ELF-1 (cell line): ENCODE results near the gene PRKCZ.
"Not testable (repeated sequence)": the region's sequence is repeated elsewhere in the genome, so short reads cannot be mapped to it uniquely, and the experiment has no call there.

Experiments used
- DNase-seq: peaks from one replicate; pipeline ENCODE4 v3.0.0-alpha.2; 2016; ENCODE audit warnings: low read depth, low spot score

Gene PRKCZ

DNA sequence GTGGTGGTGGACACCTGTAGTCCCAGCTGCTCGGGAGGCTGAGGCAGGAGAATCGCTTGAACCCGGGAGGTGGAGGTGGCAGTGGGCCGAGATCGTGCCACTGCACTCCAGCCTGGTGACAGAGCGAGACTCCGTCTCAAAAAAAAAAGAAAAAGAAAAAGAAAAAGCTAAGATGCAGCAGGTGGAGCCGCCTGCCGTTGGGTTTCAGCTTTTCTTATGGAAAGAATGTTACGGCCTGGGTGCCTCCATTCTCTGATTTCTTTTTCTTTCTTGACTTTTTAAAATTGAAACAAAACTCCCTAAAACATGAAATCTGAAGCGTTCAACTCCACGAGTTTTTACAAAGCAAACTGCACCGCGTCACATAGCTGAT lies 64.4 kb downstream of the PRKCZ start:
- DNase-seq, result not testable (repeated sequence)

DNA sequence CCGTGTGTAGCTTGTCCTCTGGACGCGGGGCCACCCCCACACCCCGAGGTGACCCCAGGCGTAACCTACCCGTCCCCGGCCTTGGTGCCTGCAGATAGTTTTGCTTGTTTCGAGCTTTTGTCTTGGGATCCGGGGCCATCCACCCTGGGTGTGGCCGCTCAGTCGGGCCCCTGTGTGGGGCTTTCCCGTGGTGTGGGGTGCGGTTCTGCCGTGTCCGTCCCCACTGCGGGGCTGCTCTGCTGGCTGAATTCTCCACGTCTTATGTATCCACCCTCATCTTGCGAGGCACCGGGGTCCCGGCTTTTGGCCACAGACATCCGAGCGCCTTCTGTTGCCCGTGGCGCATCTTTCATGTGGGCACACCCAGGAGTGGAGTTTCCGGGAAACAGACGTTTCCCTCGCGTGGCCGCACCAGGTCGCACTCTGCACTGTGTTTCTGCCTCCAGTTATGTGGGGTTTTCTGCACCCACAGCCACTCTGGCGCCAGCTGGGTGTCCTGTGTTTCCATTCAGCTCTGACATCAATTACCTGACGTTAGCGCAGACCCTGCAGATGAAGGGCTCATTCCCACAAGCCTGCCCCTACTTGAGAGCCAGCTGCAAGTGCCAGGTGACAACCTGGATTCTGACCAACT lies 64.9 kb downstream of the PRKCZ start:
- no peak for DNase-seq

DNA sequence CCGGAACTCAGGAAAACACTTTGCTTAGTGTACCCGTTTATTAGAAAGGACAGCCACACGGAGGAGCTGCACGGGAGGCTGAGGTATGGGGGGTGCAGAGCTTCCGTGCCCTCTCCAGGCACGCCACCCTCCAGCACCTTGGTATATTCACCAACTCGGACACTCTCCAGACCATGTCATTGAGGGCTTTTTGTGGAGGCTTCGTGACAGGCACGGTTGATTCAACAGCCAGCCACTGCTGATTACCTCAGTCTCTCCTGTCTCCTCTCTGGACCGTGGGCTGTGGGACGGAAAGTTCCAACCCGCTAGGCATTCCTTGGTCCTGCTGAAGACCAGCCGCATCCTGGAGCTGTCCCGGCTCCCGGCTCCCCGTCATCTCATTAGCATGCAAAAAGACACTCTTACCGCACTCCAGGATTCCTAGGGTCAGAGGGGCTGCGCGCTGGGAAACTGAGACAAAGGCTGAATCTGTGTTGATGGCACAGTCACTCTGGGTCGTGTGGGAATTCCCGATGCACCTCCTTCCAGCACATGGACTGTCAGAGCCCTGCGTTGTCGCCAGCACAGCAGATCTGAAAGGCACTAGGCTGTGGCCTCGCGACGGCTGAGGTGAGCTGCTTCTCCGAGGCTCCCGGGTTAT lies 65.6 kb downstream of the PRKCZ start:
- peak; percentile 88 for DNase-seq

DNA sequence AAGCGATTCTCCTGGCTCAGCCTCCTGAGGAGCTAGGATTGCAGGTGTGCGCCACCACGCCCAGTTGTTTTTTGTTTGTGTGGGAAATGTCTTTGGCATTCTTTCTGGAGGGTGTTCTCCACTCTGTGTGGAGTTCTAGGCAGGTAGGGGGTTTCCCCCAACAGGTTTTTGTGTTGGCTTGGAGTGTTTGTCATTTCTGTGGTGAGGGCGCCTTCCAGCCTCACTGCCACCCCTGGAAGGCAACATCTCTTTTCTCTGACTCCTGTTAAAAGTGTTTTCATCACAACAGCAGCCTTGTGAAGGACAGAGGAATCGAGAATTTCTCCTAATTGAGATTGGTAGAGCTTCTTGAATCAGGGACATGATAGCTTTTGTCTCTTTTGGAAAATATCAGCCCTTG lies 69.7 kb downstream of the PRKCZ start:
- DNase-seq, result no peak

DNA sequence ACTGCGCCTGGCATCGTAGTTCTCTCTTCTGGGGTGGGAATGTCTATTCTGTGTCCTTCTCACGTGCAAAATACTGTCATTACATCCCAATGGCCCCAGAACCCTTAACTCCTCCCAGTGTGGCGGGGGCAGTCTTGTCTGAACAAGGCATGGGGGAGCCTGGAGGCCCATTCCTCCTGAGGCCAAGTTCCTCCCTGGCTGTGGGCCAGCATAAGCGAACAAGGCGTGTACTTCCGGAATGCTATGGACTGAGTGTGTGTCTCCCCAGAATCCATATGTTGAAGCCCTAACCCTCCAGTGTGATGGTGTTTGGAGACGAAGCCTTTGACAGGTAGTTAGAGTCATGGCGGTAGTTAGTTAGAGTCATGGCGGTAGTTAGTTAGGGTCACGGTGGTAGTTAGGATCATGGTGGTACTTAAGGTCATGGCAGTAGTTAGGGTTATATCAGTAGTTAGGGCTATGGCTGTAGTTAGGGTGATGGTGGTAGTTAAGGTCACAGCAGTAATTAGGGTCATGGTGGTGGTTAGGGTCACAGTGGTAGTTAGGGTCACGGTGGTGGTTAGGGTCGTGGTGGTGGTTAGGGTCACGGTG lies 71.0 kb downstream of the PRKCZ start:
- no peak for DNase-seq

DNA sequence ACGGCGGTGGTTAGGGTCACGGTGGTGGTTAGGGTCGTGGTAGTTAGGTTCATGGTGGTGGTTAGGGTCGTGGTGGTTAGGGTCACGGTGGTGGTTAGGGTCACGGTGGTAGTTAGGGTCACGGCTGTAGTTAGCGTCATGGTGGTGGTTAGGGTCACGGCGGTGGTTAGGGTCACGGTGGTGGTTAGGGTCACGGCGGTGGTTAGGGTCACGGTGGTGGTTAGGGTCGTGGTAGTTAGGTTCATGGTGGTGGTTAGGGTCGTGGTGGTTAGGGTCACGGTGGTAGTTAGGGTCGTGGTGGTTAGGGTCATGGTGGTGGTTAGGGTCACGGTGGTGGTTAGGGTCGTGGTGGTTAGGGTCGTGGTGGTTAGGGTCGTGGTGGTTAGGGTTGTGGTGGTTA lies 71.6 kb downstream of the PRKCZ start:
- not testable (repeated sequence) for DNase-seq

DNA sequence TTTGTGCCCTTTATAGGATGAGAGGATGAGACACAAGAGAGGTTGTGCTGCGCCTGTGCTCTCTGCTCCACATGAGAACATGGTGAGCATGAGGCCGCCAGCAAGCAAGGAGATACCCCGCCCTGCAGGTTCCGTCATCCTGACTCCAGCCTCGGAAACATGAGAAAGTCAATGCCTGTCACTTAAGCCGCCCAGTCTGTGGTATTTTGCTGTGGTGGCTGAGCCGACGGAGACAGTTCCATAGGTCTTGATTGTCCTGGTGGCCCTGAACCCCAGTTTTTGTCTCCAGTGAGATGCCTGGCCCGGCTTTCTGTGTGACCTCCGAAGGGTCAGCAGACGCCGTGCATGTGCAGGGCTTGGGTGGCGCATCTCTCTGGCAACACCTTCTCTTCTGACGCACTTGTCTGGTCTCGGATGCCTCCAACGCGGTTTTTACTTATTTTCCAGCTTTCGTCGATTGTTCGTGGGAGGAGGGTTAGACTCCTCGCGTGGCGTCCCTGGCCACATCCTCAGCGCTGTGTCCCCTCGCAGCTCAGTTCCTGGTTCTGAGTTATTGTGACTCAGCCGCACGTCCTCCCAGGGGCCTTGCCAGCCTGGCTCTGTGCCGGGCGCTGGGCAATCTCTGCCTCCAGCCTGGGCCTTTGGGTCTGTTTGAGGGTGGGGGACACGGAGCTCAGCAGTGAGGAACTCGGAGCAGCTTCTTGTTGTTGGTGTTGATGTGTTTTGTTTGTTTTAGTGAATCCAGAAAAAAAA lies 74.4 kb downstream of the PRKCZ start:
- no peak for DNase-seq

DNA sequence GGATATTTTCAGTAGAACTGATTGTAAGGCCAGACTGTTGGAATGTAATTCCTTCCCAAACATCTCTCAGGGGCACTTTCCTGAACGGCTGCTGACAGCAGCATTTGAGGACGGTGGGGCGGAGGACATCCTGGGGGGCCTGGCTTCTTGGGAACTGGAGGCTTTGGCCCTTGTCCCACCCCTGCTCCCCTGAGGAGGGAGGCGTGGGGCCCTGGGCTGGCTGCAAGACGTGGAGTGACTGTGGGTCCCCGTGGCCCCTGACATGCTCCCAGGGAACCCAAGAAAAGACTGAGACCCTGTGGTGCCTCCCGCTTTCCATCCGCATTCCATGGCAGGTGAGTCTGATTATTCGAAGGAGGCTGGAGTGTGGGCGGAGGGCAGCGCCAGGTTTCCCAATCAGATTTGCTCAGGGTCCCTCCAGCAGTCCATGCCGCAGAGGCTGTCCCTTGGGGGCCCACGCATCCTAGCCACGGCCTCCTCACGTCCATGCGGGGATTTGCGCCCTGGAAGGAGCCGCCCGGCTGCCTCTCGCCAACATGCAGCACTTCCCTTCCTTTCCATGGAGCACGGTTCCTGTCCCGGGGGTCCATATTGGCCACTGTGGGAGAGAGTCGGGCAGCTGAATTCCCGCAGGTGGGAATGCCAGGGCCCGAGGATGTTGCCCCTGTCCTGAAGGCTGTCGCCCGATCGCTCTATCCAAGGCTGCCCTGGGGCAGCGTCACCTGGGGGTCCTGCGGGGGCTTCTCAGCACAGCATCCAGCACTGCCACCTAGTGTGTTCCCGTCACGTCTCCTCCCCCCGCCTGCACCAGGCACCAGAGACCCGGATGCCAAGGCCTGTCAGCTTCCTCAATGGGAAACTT lies 75.4 kb downstream of the PRKCZ start:
- no peak for DNase-seq

DNA sequence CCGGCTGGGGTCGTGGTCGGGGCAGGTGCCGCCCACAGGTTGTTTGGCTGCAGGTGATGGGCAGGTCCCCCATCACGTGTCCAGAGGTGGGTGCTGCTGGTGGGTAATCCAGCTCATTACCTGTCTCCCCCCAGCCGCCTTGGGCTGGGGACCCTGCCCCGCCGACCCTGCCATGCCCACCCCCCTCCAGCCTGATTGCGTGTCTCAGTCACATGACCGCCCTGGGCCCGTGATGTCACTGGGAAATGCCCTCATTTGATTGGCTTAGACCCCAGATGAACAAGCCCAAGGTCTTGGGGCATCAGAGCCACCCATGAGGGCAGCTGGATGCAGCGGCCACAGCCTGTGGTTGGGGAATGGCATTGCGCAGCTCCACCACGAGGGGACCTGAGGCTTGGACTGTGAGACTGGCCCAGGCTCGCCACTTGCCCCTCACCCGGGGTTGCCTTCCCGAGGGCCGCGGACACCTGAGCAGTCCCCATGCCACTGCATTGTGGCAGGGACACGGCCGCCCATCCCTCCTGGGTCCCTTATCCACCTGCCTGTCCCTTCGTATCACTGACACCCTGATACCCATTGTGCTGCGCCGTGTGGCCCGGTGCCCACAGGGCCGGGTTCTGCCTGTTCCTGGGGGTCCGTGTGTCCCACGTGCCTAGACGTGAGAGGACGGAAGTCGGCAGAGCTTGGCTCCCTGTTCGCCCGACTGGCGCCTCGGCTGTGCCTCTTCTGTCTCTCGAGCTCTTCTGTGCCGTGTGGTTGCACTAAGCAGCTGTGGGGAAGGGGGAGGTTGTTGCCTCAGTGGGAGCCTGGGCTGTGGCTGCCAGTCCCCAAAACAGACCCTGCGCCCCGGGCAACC lies 76.3 kb downstream of the PRKCZ start:
- DNase-seq, result no peak

DNA sequence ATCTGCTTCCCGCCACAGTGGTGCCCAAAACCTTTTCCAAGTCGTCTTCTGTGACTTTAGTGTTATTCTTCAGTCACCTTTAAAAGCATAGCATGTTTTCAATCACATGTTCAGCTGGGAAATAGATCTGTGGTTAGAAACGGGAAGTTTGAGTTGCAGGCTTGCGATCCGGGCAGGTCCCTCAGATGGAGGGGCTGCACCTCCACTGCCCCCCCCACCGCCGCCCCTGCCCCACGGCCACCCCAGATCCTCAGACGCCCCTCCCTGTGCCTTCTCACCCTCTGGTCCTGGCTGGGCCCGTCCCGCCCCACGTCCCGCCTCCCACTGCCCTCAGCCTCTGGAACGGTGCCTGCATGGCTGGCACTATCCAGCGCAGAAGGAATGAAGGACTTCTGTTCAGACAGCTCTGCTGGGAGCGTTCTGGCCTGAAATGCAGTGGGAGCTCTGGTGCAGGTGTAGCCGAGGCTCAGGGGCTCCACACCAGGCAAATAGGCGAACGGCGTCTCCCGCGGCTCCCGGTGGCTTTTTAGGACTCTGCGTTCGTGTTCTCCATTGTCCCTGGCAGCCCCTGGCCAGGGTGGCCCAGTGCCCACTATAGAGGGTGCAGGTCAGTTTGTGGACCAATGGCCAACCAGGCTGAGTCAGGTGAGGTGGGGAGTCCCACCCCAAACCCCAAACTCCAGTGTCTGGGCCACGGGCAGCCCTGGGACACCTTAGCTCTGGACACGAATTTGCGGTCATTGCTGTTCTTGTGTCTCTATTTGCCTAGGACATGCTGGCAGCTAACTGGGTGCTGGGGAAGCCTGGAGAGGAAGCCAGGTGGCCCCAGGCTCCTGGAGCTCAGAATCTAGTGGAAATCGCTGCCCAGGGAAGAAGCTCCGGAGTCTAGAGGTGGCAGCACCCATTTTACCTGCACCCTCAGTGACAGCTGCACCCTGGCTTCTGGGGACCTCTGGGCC lies 77.3 kb downstream of the PRKCZ start:
- no peak for DNase-seq

DNA sequence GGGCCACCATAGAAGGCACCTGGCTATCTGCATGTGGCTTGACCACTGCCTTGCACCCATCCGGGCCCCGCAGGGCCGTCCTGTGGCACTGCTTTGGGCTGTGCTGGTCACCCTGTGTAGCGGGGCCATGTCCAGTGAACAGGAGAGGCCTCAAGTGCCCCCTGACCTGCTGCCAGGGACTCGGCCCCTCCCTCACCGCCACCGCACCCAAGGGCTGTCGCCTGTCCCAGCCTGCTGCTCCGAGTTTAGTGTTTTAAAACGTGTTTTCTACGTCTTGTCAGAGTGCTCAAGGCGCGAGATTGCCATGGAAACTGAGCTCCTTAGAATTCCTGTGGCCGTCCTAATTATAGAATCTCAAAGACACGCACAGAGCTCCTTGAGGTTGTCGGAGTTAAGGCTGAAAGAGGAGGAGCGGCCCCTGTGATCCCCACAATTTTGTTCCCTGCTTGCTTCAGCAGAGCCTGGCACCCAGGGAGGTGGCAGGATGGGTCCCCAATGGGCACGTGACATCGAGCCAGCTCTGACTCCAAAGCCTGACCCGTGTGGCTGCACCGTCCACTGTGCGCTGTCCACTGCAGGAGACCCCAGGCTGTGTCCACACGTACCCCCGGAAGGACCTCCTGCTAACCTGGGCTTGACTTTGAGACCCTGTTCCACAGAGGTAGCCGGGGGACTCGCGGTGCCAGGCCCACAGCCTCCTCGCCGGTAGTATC lies 78.1 kb downstream of the PRKCZ start:
- DNase-seq, result no peak

DNA sequence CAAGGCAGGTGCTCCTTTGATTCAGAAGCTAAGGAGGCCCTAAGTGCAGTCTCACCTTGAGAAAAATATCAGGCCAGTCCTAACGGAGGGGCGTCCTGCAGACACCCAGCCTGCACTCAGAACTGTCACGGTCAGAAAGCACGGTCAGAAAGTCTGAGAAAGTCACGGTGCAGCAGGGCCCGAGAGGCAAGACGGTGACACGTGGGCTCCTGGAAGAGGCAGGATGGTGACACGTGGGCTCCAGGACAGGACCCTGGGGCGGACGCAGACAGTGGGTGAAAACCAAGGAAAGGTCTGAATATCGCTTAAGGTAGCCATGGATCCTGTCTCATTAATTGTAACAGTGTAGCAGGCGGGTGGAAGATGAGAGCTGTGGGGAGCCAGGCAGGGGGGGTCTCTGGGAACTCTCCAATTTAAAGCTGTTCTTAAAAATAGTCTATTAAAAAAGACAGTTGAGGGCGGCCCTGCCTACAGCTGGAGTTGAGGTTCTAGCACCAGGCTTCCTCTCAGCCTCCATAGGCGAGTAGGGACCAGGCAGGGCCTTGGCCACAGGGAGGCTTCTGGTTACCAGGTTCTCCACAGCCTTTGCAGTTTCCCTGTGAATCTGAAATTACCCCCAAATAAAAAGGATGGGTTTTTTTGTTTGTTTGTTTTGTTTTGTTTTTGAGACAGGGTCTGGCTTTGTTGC lies 79.2 kb downstream of the PRKCZ start:
- DNase-seq, result no peak

DNA sequence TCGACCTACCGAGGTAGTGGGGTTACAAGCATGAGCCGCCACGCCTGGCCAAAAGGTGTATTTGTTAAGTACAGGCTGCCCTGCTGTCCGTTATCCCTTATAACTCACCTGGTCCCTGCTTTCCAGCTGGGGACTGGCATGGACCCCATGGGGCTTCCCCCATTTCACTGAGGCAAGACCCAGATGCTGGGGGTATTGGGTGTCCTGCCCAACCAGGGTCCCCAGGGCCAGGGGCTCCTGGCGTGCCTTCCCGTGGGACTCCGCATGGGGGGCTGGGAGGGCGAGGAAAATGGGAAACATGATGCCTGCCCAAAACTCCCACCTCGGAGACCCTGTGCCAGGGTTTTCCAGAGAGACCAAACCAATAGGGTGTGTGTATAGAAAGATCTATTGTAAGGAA lies 79.9 kb downstream of the PRKCZ start:
- DNase-seq, result no peak

DNA sequence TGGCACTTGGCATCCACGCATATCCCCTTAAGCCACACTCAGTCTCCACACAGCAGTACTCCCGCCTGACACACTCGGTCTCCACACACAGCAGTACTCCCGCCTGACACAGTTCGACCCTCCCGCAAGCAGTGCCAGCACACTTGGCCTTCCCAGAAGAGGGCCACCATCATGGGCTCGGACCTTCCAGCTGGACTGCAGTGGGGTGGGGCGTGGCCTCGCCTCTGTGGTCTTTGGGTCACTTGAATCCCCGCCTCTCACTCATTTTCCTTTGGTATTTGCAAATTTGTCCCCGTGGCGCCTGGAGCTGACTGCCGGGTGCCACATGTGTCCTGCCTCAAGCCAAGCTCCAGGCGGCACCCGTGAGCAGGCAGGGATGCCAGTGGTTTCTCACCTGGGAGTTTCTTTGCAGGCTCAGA lies 80.7 kb downstream of the PRKCZ start:
- DNase-seq, result peak; percentile 78

DNA sequence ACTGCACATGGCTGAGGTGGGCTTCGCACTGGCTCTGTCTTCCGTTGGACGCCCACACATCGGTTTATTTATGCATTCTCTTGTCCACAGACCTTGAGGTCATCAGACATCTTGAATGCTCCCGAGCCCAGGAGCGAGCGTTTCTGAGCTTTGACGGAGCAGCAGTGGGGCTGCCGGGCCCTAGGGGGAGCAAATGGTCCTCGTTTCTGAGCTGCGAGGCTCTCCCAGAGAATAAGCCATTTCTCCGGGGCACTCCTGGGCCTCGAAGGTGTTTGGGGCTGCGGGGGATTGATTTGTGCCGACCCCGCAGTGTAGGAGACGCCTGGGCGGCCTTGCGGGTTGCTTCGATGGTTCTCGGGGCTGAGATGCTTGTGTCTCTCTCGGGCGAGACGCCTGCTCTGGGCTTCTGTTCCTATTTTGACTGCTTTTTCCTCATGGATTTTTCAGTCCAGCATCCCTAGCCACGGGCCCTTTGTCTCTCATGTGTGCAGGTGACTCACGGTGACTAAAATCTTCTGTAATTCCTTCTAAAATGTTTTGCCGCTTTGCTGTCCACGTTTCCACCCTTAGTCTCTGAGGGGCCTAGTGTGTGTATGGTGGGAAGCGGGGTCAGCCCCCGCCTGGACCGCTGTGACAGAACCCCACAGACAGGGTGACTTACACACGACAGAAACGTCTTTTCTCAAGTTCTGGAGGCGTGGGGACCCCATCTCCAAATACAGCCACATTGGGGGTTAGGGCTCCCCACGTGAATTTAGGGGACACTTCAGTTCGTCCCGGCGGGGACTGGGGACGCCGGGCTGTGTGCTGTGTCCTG lies 82.2 kb downstream of the PRKCZ start:
- peak; percentile 84 for DNase-seq

DNA sequence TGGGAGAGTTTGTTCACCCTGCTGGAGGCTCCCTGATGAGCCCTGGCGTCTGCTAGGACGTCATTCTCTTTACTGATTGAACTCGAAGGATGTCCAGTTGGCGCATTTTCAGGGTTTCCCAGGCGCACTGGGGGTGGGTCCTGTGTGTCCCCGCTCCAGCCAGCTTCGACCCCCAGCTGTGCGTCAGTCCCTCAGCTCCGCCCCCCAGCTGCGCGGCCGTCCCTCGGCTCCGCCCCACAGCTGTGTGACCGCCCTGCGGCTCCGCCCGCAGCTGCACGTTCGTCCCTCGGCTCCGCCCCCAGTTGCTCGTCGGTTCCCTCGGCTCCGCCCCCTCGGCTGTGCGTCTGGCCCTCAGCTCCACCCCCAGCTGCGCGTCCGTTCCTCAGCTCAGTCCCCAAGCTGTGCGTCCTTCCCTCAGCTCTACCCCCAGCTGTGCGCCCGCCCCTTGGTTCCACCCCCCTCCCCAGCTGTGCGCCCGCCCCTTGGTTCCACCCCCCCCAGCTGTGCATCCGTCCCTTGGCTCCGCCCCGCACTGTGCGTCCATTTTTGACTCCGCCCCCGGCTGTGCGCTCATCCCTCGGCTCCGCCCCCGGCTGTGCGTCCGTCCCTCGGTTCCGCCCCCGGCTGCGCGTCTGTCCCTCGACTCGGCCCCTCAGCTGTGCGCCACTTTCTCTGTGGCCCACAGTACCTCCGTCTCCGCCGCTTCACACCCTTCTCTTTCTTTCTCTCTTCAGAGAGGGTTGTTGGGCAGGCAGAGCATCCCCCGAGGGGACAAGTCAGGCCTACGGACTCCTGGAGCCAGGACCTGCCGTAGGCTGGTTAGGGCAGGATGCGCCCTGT lies 83.0 kb downstream of the PRKCZ start:
- DNase-seq, result peak; percentile 98

DNA sequence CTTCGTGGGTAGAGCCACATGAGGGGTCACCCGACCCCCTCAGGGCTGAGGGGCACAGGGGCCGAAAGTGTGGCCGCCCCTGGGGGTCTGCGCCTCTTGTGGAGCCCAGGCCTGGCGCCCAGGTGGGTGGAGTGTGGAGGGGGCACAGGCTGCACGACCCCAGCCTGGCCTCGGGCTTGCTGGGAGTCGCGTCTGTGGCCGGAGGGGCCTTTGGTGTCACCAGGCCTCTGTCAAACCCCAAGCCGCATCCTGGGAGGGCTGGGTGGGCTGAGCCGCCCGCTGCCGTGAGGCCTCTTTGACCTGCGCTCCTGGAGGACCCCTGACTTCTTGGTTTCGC lies 83.6 kb downstream of the PRKCZ start:
- DNase-seq, result no peak
